Measurements from ENCODE around the gene TMEM11.
"Not testable (repeated sequence)": the region's sequence is repeated elsewhere in the genome, so short reads cannot be mapped to it uniquely, and the experiment has no call there.

Gene TMEM11

DNA sequence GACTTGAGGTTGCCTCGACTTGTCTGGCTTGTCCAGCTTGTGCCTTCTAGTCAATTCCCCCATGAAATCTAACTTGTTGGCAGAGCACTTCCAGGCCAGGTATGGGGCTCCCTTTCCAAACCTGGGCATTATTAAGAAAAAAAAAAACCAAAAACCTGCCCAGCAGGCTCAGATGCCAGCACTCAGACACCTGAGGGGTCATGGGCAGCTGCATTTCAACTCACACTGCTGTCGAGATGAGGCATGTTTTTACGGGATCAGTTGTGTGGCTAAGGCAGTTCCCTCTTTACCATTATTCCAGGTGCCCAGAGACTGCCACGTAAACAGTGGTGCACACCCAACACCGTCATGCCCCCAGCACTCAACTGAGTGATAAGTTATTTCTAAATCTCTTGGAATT lies 17.8 kb downstream of the TMEM11 start:
- H3K4me3 ChIP-seq (ENCODE audit: control insufficient read depth, low read depth, low read length): no peak overlapping the region
- TF ChIP-seq, protein P1, sequence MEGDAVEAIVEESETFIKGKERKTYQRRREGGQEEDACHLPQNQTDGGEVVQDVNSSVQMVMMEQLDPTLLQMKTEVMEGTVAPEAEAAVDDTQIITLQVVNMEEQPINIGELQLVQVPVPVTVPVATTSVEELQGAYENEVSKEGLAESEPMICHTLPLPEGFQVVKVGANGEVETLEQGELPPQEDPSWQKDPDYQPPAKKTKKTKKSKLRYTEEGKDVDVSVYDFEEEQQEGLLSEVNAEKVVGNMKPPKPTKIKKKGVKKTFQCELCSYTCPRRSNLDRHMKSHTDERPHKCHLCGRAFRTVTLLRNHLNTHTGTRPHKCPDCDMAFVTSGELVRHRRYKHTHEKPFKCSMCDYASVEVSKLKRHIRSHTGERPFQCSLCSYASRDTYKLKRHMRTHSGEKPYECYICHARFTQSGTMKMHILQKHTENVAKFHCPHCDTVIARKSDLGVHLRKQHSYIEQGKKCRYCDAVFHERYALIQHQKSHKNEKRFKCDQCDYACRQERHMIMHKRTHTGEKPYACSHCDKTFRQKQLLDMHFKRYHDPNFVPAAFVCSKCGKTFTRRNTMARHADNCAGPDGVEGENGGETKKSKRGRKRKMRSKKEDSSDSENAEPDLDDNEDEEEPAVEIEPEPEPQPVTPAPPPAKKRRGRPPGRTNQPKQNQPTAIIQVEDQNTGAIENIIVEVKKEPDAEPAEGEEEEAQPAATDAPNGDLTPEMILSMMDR (IDR thresholded peaks at IDR 0.05; ENCODE audit: control insufficient read depth, insufficient read depth, low read depth, low read length, missing control alignments): no peak
- DNase-seq (ENCODE audit: low read depth): no peak

DNA sequence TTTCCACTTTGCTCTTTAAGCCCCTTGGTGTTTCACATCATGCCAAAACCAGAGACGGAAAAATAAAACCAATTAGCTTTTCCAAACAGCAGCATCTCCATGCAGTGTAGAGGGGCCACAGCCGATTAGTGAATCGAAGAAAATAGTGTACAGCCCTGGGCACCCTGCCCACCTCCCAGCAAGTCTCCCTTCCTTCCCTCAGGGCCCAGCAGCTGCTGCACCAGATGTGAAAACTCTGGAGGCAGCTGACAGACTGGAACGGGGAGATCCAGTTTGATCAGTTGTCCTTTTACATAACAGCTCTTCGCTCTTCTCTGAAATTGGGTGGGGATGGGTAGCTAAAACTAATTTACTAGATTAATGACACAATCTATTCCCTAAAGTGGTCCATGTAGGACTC lies 19.3 kb downstream of the TMEM11 start:
- TF ChIP-seq, protein P1 (IDR thresholded peaks at IDR 0.05; ENCODE audit: control insufficient read depth, insufficient read depth, low read depth, low read length, missing control alignments): no peak
- no peak overlapping the region for H3K4me3 ChIP-seq (ENCODE audit: control insufficient read depth, low read depth, low read length)
- no peak for DNase-seq (ENCODE audit: low read depth)

DNA sequence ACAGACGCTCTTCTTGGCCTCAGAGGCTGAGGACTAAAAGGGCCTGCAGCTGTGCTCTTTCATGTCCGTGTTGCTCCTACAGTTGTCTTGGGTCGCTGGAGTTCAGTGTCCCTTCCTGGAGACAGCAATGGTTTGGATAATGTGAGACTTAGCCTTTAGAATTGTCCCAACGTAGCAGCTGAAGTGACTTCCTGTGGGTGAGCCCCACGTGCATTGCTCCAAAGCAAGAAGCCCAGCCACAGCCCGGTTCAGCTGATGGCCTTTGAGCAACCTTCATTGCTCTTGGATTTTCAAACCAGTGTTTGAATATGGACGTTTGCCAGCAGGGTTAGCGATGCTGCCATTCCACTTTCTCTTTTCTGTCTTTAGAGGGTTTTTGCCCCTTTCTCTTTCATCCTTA lies 19.7 kb downstream of the TMEM11 start:
- no peak overlapping the region for H3K4me3 ChIP-seq (ENCODE audit: control insufficient read depth, low read depth, low read length)
- DNase-seq (ENCODE audit: low read depth): no peak
- TF ChIP-seq, protein P1 (IDR thresholded peaks at IDR 0.05; ENCODE audit: control insufficient read depth, insufficient read depth, low read depth, low read length, missing control alignments): no peak

DNA sequence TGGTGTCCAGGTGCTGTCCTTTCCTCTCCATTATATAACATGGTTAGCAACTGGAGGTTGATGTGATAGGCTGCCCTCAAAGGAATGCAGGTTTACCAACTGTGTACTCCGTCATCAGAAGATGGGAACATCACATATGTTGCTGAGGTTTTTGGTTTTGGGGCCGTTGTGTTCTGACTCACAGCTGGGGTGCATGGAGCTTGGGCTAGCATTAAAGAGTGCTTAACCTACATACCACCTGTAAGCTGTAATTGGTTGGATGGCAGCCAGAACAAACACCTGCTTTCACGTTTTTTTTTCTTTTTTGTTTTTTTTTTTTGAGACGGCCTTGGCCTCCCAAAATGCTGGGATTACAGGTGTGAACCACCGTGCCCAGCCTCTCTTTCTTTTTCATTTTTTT lies 20.9 kb downstream of the TMEM11 start:
- DNase-seq (ENCODE audit: low read depth): no peak
- TF ChIP-seq, protein P1 (IDR thresholded peaks at IDR 0.05; ENCODE audit: control insufficient read depth, insufficient read depth, low read depth, low read length, missing control alignments): no peak
- no peak overlapping the region for H3K4me3 ChIP-seq (ENCODE audit: control insufficient read depth, low read depth, low read length)

DNA sequence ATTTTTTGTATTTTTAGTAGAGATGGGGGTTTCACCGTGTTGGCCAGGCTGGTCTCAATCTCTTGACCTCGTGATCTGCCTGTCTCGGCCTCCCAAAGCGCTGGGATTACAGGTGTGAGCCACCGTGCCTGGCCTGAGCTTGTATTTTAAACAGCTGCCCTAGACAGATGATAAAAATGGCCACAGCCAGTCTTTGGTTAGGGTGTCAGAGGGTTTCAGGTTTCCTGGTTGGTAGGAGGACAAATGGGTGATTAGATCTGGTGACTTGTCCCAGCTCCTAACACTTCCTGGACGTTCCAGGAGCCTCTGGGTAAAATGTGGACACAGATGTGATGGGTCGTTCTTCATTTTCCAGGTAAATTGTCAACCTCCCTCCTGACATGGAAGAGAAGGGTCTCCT lies 21.5 kb downstream of the TMEM11 start:
- DNase-seq (ENCODE audit: low read depth); H3K4me3 ChIP-seq (ENCODE audit: control insufficient read depth, low read depth, low read length): not testable (repeated sequence)

DNA sequence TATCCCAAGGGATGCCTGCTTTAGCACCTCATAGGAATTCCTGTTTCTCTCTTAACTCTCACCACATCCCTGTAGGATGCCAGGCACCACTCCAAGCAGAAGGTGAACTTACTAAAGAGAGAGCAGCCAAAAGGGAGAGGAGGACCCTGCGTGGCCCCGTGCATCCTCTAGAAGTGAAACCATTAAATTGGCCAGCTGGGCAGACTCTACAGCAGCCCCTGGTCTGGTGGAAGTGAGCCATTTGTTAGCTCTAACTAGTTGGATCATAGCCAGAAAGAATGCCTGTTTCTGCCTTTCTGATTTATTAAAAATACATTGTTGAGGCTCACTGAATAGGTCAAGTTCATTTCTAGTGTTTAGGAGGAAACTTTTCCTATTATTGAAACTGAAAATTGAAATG lies 22.3 kb downstream of the TMEM11 start:
- no peak for DNase-seq (ENCODE audit: low read depth)
- no peak overlapping the region for H3K4me3 ChIP-seq (ENCODE audit: control insufficient read depth, low read depth, low read length)
- TF ChIP-seq, protein P1 (IDR thresholded peaks at IDR 0.05; ENCODE audit: control insufficient read depth, insufficient read depth, low read depth, low read length, missing control alignments): no peak

DNA sequence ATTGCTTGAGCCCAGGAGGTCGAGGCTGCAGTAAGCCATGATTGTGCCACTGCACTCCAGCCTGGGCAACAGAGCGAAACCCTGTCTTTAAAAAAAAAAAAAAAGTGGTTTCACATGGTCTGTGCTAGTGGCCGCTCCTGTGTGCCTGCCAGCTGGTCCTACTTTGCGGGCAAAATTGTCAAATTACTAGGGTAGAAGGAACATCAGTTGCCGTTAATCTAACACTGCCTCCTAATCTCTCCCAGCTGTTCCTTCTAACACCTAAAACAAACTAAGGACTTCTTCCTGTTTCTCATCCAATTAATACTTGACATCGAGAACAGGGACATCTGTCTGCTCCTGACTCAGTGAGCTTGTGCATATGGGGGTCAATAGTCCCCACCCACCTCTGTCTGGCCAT lies 23.9 kb downstream of the TMEM11 start:
- TF ChIP-seq, protein P1 (IDR thresholded peaks at IDR 0.05; ENCODE audit: control insufficient read depth, insufficient read depth, low read depth, low read length, missing control alignments): no peak
- no peak overlapping the region for H3K4me3 ChIP-seq (ENCODE audit: control insufficient read depth, low read depth, low read length)
- no peak for DNase-seq (ENCODE audit: low read depth)
